HG03196 (cell line): ENCODE results near the gene C19orf25.

Source experiments
- ATAC-seq: cut with Tn5 transposase; IDR thresholded peaks from one replicate; pipeline ENCODE4 v1.9.1; 2021; ENCODE audit not compliant: unreplicated experiment

C19orf25 gene

GRCh38 chr19:1466461-1467214 is 12.4 kb downstream of the C19orf25 start:
- ATAC-seq, result no peak

- ATAC-seq, result no peak
Observed at GRCh38 chr19:1466018-1466460, 13.0 kb downstream of the C19orf25 start.

- no peak for ATAC-seq
Observed at GRCh38 chr19:1465191-1466016, 13.6 kb downstream of the C19orf25 start.

GRCh38 chr19:1461862-1462261 is 17.2 kb downstream of the C19orf25 start:
- ATAC-seq, result no peak

- ATAC-seq, result no peak
Observed at GRCh38 chr19:1460033-1460995, 18.7 kb downstream of the C19orf25 start.

GRCh38 chr19:1459479-1459878 is 19.5 kb downstream of the C19orf25 start:
- no peak for ATAC-seq

GRCh38 chr19:1457892-1458291 is 21.1 kb downstream of the C19orf25 start:
- no peak for ATAC-seq

GRCh38 chr19:1457031-1457739 is 21.8 kb downstream of the C19orf25 start:
- no peak for ATAC-seq

- ATAC-seq, result no peak
Observed at GRCh38 chr19:1456121-1456900, 22.7 kb downstream of the C19orf25 start.

- ATAC-seq, result no peak
Observed at GRCh38 chr19:1455336-1456120, 23.5 kb downstream of the C19orf25 start.

GRCh38 chr19:1455002-1455335 is 24.0 kb downstream of the C19orf25 start:
- no peak for ATAC-seq

- ATAC-seq, result no peak
Observed at GRCh38 chr19:1453525-1454364, 25.3 kb downstream of the C19orf25 start.

GRCh38 chr19:1452802-1453524 is 26.1 kb downstream of the C19orf25 start:
- ATAC-seq, result no peak

- no peak for ATAC-seq
Observed at GRCh38 chr19:1451916-1452801, 26.9 kb downstream of the C19orf25 start.

- ATAC-seq, result no peak
Observed at GRCh38 chr19:1450735-1451731, 28.0 kb downstream of the C19orf25 start.
